Activated CD8-positive, alpha-beta memory T cell treated with anti-CD3 and anti-CD28 coated beads, Interleukin-2, amount 50 U/mL, for 4 hours (primary cell): ENCODE measurements around the gene METTL9.
"Not testable (repeated sequence)": the region's sequence is repeated elsewhere in the genome, so short reads cannot be mapped to it uniquely, and the experiment has no call there.

Experiments used
- DNase-seq: peaks from one replicate; pipeline ENCODE4 v3.0.0-alpha.2; 2020

The METTL9 gene

GRCh38 chr16:21611556-21612384 is 12.4 kb downstream of the METTL9 start:
- DNase-seq = no peak

GRCh38 chr16:21613361-21613760 is 14.0 kb downstream of the METTL9 start:
- DNase-seq = no peak

- DNase-seq = no peak
Observed at GRCh38 chr16:21613781-21614180, 14.4 kb downstream of the METTL9 start.

- DNase-seq = no peak
Observed at GRCh38 chr16:21614896-21615295, 15.5 kb downstream of the METTL9 start.

- DNase-seq = no peak
Observed at GRCh38 chr16:21617607-21618006, 18.2 kb downstream of the METTL9 start.

- no peak for DNase-seq
Observed at GRCh38 chr16:21618281-21618680, 18.9 kb downstream of the METTL9 start.

GRCh38 chr16:21619765-21620425 is 20.5 kb downstream of the METTL9 start:
- no peak for DNase-seq

- no peak for DNase-seq
Observed at GRCh38 chr16:21620592-21620991, 21.2 kb downstream of the METTL9 start.

- DNase-seq = no peak
Observed at GRCh38 chr16:21622545-21622944, 23.2 kb downstream of the METTL9 start.

- DNase-seq = no peak
Observed at GRCh38 chr16:21625026-21625425, 25.6 kb downstream of the METTL9 start.

GRCh38 chr16:21626659-21627277 is 27.4 kb downstream of the METTL9 start:
- no peak for DNase-seq

GRCh38 chr16:21628121-21628726 is 28.8 kb downstream of the METTL9 start:
- no peak for DNase-seq

GRCh38 chr16:21628772-21629171 is 29.4 kb downstream of the METTL9 start:
- no peak for DNase-seq

GRCh38 chr16:21629616-21630539 is 30.5 kb downstream of the METTL9 start:
- DNase-seq = not testable (repeated sequence)

- DNase-seq = not testable (repeated sequence)
Observed at GRCh38 chr16:21630866-21631265, 31.5 kb downstream of the METTL9 start.

GRCh38 chr16:21631376-21631775 is 32.0 kb downstream of the METTL9 start:
- DNase-seq = not testable (repeated sequence)

- not testable (repeated sequence) for DNase-seq
Observed at GRCh38 chr16:21631951-21632575, 32.7 kb downstream of the METTL9 start.

GRCh38 chr16:21634216-21634615 is 34.8 kb downstream of the METTL9 start:
- no peak for DNase-seq

GRCh38 chr16:21635694-21636093 is 36.3 kb downstream of the METTL9 start:
- DNase-seq = not testable (repeated sequence)

GRCh38 chr16:21637032-21637968 is 37.9 kb downstream of the METTL9 start:
- DNase-seq = no peak

- DNase-seq = no peak
Observed at GRCh38 chr16:21638573-21638975, 39.2 kb downstream of the METTL9 start.
